HUDEP-2 (cell line): ENCODE results near the gene AREL1.

Source experiments
- DNase-seq, 76 experiments: peaks; one replicate each; lab custom pipeline; 2025; ENCODE audit not compliant: unreplicated experiment in 76 of 76; lab: John Stamatoyannopoulos, UW

Gene AREL1

GRCh38 chr14:74698465-74698864 is 14.4 kb downstream of the AREL1 start:
- no peak for DNase-seq

- no peak for DNase-seq
These were observed 14.9 kb downstream of the AREL1 start for GRCh38 chr14:74697976-74698375.

GRCh38 chr14:74697543-74697942 is 15.3 kb downstream of the AREL1 start:
- no peak for DNase-seq

GRCh38 chr14:74697011-74697410 is 15.9 kb downstream of the AREL1 start:
- DNase-seq = no peak

GRCh38 chr14:74695406-74695805 is 17.5 kb downstream of the AREL1 start:
- DNase-seq = peak in 31 of 76 experiments; percentile 3 to 35 (median 16)

- no peak for DNase-seq
These were observed 19.7 kb downstream of the AREL1 start for GRCh38 chr14:74693191-74693590.

GRCh38 chr14:74691456-74691855 is 21.4 kb downstream of the AREL1 start:
- DNase-seq = no peak

GRCh38 chr14:74685921-74686678 is 26.8 kb downstream of the AREL1 start:
- peak in 34 of 76 experiments; percentile 10 to 86 (median 59) for DNase-seq

- DNase-seq = no peak
These were observed 27.8 kb downstream of the AREL1 start for GRCh38 chr14:74685056-74685455.

GRCh38 chr14:74684434-74684833 is 28.4 kb downstream of the AREL1 start:
- no peak for DNase-seq

- DNase-seq = no peak
These were observed 29.5 kb downstream of the AREL1 start for GRCh38 chr14:74683406-74683805.

GRCh38 chr14:74682169-74682952 is 30.5 kb downstream of the AREL1 start:
- DNase-seq = no peak

- DNase-seq = no peak
These were observed 37.7 kb downstream of the AREL1 start for GRCh38 chr14:74675219-74675618.

GRCh38 chr14:74673768-74674167 is 39.1 kb downstream of the AREL1 start:
- DNase-seq = no peak

- no peak for DNase-seq
These were observed 41.1 kb downstream of the AREL1 start for GRCh38 chr14:74671789-74672188.

- no peak for DNase-seq
These were observed 42.0 kb downstream of the AREL1 start for GRCh38 chr14:74670726-74671411.

GRCh38 chr14:74669846-74670245 is 43.0 kb downstream of the AREL1 start:
- DNase-seq = no peak

GRCh38 chr14:74669256-74669655 is 43.6 kb downstream of the AREL1 start:
- no peak for DNase-seq

- no peak for DNase-seq
These were observed 45.1 kb downstream of the AREL1 start for GRCh38 chr14:74667758-74668157.

- DNase-seq = no peak
These were observed 48.2 kb downstream of the AREL1 start for GRCh38 chr14:74664717-74665116.

- no peak for DNase-seq
These were observed 49.0 kb downstream of the AREL1 start for GRCh38 chr14:74663884-74664283.
